Right cardiac atrium (tissue), 5 donors: ENCODE measurements around the gene RANBP9. TPM values are rescaled to one million over a fixed set of nuclear protein-coding genes. Genes with fewer than 3 reads are reported as not detected.

Experiments used
- ATAC-seq, 2 donors: fragments of 200-7000 bp; cut with Tn5 transposase; one replicate each; pipeline versions ENCODE4 v1.8.0 to v1.9.1; 2020; ENCODE audit warnings: moderate library complexity in 2 of 2, mild to moderate bottlenecking in 1 of 2
- DNase-seq, 3 donors: peaks; one replicate each; pipeline ENCODE4 v3.0.0-alpha.2; 2020
- H3K27ac ChIP-seq: one replicate; pipeline ENCODE4 v1.5.1; 2013; ENCODE audit warnings: mild to moderate bottlenecking, low read length, control low read depth, moderate library complexity
- H3K27me3 ChIP-seq: one replicate; pipeline ENCODE4 v1.6.1; 2013; ENCODE audit not compliant: control insufficient read depth, insufficient read depth
- H3K4me1 ChIP-seq: one replicate; pipeline ENCODE4 v1.6.1; 2013; ENCODE audit warnings: low read length; ENCODE audit not compliant: control insufficient read depth, insufficient read depth
- H3K4me3 ChIP-seq: one replicate; pipeline ENCODE4 v1.5.1; 2013; ENCODE audit warnings: low read length, control low read depth
- H3K9me3 ChIP-seq: one replicate; pipeline ENCODE4 v1.6.1; 2013; ENCODE audit warnings: low read length; ENCODE audit not compliant: control insufficient read depth
- WGBS: extraction: QIAGEN DNeasy Blood & Tissue Kit; methylation state at CpG from one replicate; pipeline ENCODE4 v1.1.7; 2013; 5-methylcytosine and 5-hydroxymethylcytosine counted together
- intact Hi-C, 4 donors: fragments of 100-400 bp; cut with DNase I; formaldehyde crosslinking; loops; one replicate each; pipeline versions ENCODE4 v1.11.0 to v1.14.0; 2022 to 2023
- polyA plus RNA-seq: library from polyadenylated mRNA; stranded (reverse); fragments of 200-250 nt; gene quantifications from one replicate; pipeline ENCODE4 v1.2.3, GENCODE V29; 2013
- total RNA-seq, 4 donors: library from RNA; stranded (reverse); fragmentation: NEBNext Ultra II Directional; extraction: Animal tissue kit (Norgen Biotek cat#: 25700); gene quantifications; one replicate each; pipeline ENCODE4 v1.2.1, GENCODE V29; 2021
- donor health status: healthy with polysubstance abuse.
- donor health status: DM: no; HTN: yes; CAD: no.
- donor health status: DM: no; HTN: no; CAD: no.
- donor health status: DM: no; HTN: yes; CAD: no; lungs with severe emphysema.
- donor health status: DM: yes; HTN: yes; CAD: no.

Gene RANBP9
- total and polyA plus RNA-seq, 5 donors = 19.0 to 35.4 (median 32.3) TPM

- H3K27ac ChIP-seq = no peak overlapping the region
These were observed 19.1 kb upstream of the RANBP9 start for GRCh38 chr6:13730704-13731103.

GRCh38 chr6:13729891-13730290, 18.3 kb upstream of the RANBP9 start:
- ATAC-seq (no peak), DNase-seq (no peak)
- H3K4me1 ChIP-seq = no peaks in the 10 kb centered on the region
- no peak overlapping the region for H3K27ac ChIP-seq
- intact Hi-C loops = no loop called here
- no peaks in the 10 kb centered on the region for H3K9me3 ChIP-seq
- H3K4me3 ChIP-seq = no peak overlapping the region
- no peaks in the 10 kb centered on the region for H3K27me3 ChIP-seq
- 97% methylated on average over 2 of the region's 2 CpGs for WGBS

More at GRCh38 chr6:13730704-13731103, 19.1 kb upstream of the RANBP9 start:
- DNase-seq (no peak), ATAC-seq (no peak)
- intact Hi-C loops = no loop called here
- WGBS = 89% methylated on average over 7 of the region's 7 CpGs
- H3K4me1 ChIP-seq = no peaks in the 10 kb centered on the region
- H3K4me3 ChIP-seq = no peak overlapping the region
- no peaks in the 10 kb centered on the region for H3K27me3 ChIP-seq
- H3K9me3 ChIP-seq = no peaks in the 10 kb centered on the region

- no peaks in the 10 kb centered on the region for H3K4me1 ChIP-seq
- no peaks in the 10 kb centered on the region for H3K9me3 ChIP-seq
- no peak for ATAC-seq
- 91% methylated on average over 2 of the region's 2 CpGs for WGBS
- intact Hi-C loops = no loop called here
- DNase-seq = no peak
- H3K27me3 ChIP-seq = no peaks in the 10 kb centered on the region
- H3K4me3 ChIP-seq = no peak overlapping the region
- H3K27ac ChIP-seq = no peak overlapping the region
These were observed 13.9 kb upstream of the RANBP9 start for GRCh38 chr6:13725570-13725969.

- intact Hi-C loops = no loop called here
- WGBS = over 99% methylated on average over 3 of the region's 3 CpGs
- H3K4me3 ChIP-seq = no peak overlapping the region
- H3K9me3 ChIP-seq = no peaks in the 10 kb centered on the region
- DNase-seq (no peak), ATAC-seq (no peak)
- H3K27me3 ChIP-seq = no peaks in the 10 kb centered on the region
- no peak overlapping the region for H3K27ac ChIP-seq
- no peaks in the 10 kb centered on the region for H3K4me1 ChIP-seq
These were observed 13.4 kb upstream of the RANBP9 start for GRCh38 chr6:13725052-13725451.

GRCh38 chr6:13724182-13724581, 12.5 kb upstream of the RANBP9 start:
- Histone ChIP-seq H3K27me3 (no peaks in the 10 kb centered on the region), H3K27ac (no peak overlapping the region), H3K4me3 (no peak overlapping the region), H3K4me1 (no peaks in the 10 kb centered on the region), H3K9me3 (no peaks in the 10 kb centered on the region)
- no peak for ATAC-seq
- intact Hi-C loops = no loop called here
- WGBS = 55% methylated on average over 4 of the region's 4 CpGs
- DNase-seq = no peak

GRCh38 chr6:13722880-13723279, 11.2 kb upstream of the RANBP9 start:
- Histone ChIP-seq H3K27me3 (no peaks in the 10 kb centered on the region), H3K9me3 (no peaks in the 10 kb centered on the region), H3K4me3 (no peak overlapping the region), H3K4me1 (no peaks in the 10 kb centered on the region), H3K27ac (no peak overlapping the region)
- ATAC-seq (no peak), DNase-seq (no peak)
- intact Hi-C loops = no loop called here
- WGBS = 89% methylated on average over 5 of the region's 5 CpGs

- Histone ChIP-seq H3K27ac (no peak overlapping the region), H3K4me3 (no peak overlapping the region), H3K27me3 (no peaks in the 10 kb centered on the region), H3K4me1 (no peaks in the 10 kb centered on the region), H3K9me3 (no peaks in the 10 kb centered on the region)
- 72% methylated on average over 5 of the region's 5 CpGs for WGBS
- ATAC-seq (no peak), DNase-seq (no peak)
- intact Hi-C loops = no loop called here
These were observed 6.5 kb upstream of the RANBP9 start for GRCh38 chr6:13718123-13718458.

- ATAC-seq = no peak
- no peaks in the 10 kb centered on the region for H3K4me1 ChIP-seq
- no peak overlapping the region for H3K4me3 ChIP-seq
- H3K27me3 ChIP-seq = no peaks in the 10 kb centered on the region
- DNase-seq = peak in 1 of 3 donors; percentile 63
- 98% methylated on average over 22 of the region's 22 CpGs for WGBS
- intact Hi-C loops = no loop called here
- H3K9me3 ChIP-seq = no peaks in the 10 kb centered on the region
- no peak overlapping the region for H3K27ac ChIP-seq
These were observed 5.3 kb upstream of the RANBP9 start for GRCh38 chr6:13716955-13717295.

- no peak for ATAC-seq
- H3K27ac ChIP-seq = no peak overlapping the region
- H3K4me3 ChIP-seq = no peak overlapping the region
- peak in 1 of 3 donors; percentile 42 for DNase-seq
- intact Hi-C loops = no loop called here
- H3K27me3 ChIP-seq = no peaks in the 10 kb centered on the region
- WGBS = 98% methylated on average over 39 of the region's 39 CpGs
- H3K4me1 ChIP-seq = no peaks in the 10 kb centered on the region
- no peaks in the 10 kb centered on the region for H3K9me3 ChIP-seq
These were observed 4.8 kb upstream of the RANBP9 start for GRCh38 chr6:13716225-13716954.

- Histone ChIP-seq H3K27ac (no peak overlapping the region), H3K9me3 (no peaks in the 10 kb centered on the region), H3K4me3 (no peak overlapping the region), H3K4me1 (no peaks in the 10 kb centered on the region), H3K27me3 (no peaks in the 10 kb centered on the region)
- no peak for DNase-seq
- ATAC-seq = no peak
- intact Hi-C loops = no loop called here
- WGBS = 86% methylated on average over 3 of the region's 3 CpGs
These were observed 3.8 kb upstream of the RANBP9 start for GRCh38 chr6:13715444-13715883.

- Histone ChIP-seq H3K9me3 (no peaks in the 10 kb centered on the region), H3K4me1 (peaks cover 5% of the 10 kb centered on the region), H3K27me3 (no peaks in the 10 kb centered on the region), H3K4me3 (peak overlapping the region; percentile 99), H3K27ac (no peak overlapping the region)
- DNase-seq = no peak
- WGBS = 0% methylated on average over 4 of the region's 4 CpGs
- ATAC-seq = peak in 1 of 2 donors; percentile 20
- intact Hi-C loops = loop anchor here in 2 of 4 donors (5.0 kb wide), 2 partner anchors 55 to 95 kb away; partner anchors contain the start of gene NOL7 (in 1 of the 2)
These were observed 914 bp upstream of the RANBP9 start for GRCh38 chr6:13712599-13712898.

- ATAC-seq (peak in 1 of 2 donors; percentile 52), DNase-seq (no peak)
- Histone ChIP-seq H3K27ac (peak overlapping the region; percentile 86), H3K4me1 (peaks cover 5% of the 10 kb centered on the region), H3K9me3 (no peaks in the 10 kb centered on the region), H3K27me3 (no peaks in the 10 kb centered on the region), H3K4me3 (peak overlapping the region; percentile 99)
- WGBS = under 1% methylated on average over 62 of the region's 62 CpGs
- intact Hi-C loops = loop anchor here in 3 of 4 donors (2.0 to 5.0 kb wide), 3 partner anchors 56 to 95 kb away; partner anchors contain the start of gene NOL7 (in 1 of the 3)
These were observed 307 bp downstream of the RANBP9 start for GRCh38 chr6:13711324-13711732.
